Measurements from ENCODE around the gene GUCY1A2.

GRCh38 chr11:106761240-106761639 is 257.0 kb downstream of the GUCY1A2 start:
- no peak for TF ChIP-seq POLR2A (IDR thresholded peaks at IDR 0.05; ENCODE audit: low read length)
- TF ChIP-seq GATA1 (IDR thresholded peaks at IDR 0.05; ENCODE audit: low read depth, low read length) = no peak

Measured in erythroblast (primary cell).